GM13976 (cell line): ENCODE measurements around the gene BTG2.
"Not testable (repeated sequence)": the region's sequence is repeated elsewhere in the genome, so short reads cannot be mapped to it uniquely, and the experiment has no call there.

Experiments
- DNase-seq: peaks from one replicate; pipeline ENCODE4 v3.0.0; 2012; ENCODE audit warnings: low spot score
- in situ Hi-C: fragments of 300-500 bp; cut with MboI; formaldehyde crosslinking; loops from one replicate; pipeline ENCODE4 v1.12.0; 2022; ENCODE audit warnings: low sequenced_read_pairs, mixed read lengths, inconsistent platforms; ENCODE audit not compliant: unreplicated experiment
- TF ChIP-seq, protein P1 (sequence below): IDR thresholded peaks from 2 replicates; pipeline ENCODE4 v1.5.1; 2012; ENCODE audit warnings: borderline replicate concordance, mild to moderate bottlenecking; ENCODE audit not compliant: insufficient read depth; ENCODE audit errors: extremely low read depth, missing control alignments, control extremely low read depth

The BTG2 gene

GRCh38 chr1:203304919-203305808, at the start of gene BTG2:
Gene BTG2, plus strand, starts transcription at chr1:203305519. Its CDS starts 88 bp downstream, at chr1:203305607.
- peak; percentile 97 for DNase-seq
- TF ChIP-seq, protein P1, sequence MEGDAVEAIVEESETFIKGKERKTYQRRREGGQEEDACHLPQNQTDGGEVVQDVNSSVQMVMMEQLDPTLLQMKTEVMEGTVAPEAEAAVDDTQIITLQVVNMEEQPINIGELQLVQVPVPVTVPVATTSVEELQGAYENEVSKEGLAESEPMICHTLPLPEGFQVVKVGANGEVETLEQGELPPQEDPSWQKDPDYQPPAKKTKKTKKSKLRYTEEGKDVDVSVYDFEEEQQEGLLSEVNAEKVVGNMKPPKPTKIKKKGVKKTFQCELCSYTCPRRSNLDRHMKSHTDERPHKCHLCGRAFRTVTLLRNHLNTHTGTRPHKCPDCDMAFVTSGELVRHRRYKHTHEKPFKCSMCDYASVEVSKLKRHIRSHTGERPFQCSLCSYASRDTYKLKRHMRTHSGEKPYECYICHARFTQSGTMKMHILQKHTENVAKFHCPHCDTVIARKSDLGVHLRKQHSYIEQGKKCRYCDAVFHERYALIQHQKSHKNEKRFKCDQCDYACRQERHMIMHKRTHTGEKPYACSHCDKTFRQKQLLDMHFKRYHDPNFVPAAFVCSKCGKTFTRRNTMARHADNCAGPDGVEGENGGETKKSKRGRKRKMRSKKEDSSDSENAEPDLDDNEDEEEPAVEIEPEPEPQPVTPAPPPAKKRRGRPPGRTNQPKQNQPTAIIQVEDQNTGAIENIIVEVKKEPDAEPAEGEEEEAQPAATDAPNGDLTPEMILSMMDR, result no peak
- in situ Hi-C loops, result no loop called here

- in situ Hi-C loops, result not testable (repeated sequence)
These were observed 48.7 kb upstream of the BTG2 start for GRCh38 chr1:203256636-203257035.

GRCh38 chr1:203263496-203263895, 41.8 kb upstream of the BTG2 start:
- no peak for DNase-seq
- in situ Hi-C loops, result no loop called here
- TF ChIP-seq, protein P1, result no peak

More at GRCh38 chr1:203256636-203257035, 48.7 kb upstream of the BTG2 start:
- not testable (repeated sequence) for DNase-seq

DNA sequence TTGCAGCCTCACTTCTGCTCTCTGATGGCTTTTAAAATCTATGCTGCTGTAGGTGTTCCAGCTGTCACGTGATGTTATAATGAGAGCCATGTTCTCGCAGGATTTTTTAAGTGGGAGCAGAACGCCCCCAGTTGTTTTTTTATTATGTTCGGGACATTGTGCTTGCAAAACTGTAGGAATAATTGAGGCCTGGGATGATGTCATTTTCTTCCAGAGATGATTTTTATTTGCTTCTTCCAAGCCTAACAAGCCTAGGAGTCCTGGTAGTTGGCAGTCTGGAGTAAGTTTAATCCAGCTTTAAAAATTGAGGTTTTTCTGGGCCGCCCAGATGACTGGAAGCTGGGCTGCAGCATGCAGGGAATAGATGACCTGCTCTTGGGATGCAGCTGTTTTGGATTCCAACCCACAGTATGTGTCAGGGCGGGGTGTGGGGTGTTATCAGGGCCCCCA, 41.2 kb upstream of the BTG2 start:
- TF ChIP-seq, protein P1, result no peak
- in situ Hi-C loops, result no loop called here
- DNase-seq, result no peak

- in situ Hi-C loops, result no loop called here
- no peak for DNase-seq
- TF ChIP-seq, protein P1, result no peak
These were observed 39.8 kb upstream of the BTG2 start for GRCh38 chr1:203265541-203265940.

DNA sequence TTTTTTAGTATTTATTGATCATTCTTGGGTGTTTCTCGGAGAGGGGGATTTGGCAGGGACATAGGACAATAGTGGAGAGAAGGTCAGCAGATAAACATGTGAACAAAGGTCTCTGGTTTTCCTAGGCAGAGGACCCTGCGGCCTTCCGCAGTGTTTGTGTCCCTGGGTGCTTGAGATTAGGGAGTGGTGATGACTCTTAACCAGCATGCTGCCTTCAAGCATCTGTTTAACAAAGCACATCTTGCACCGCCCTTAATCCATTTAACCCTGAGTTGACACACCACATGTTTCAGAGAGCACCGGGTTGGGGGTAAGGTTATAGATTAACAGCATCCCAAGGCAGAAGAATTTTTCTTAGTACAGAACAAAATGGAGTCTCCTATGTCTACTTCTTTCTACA, 39.2 kb upstream of the BTG2 start:
- in situ Hi-C loops, DNase-seq: not testable (repeated sequence)

- TF ChIP-seq, protein P1, result peak; percentile 85
- in situ Hi-C loops, result no loop called here
- DNase-seq, result peak; percentile 82
These were observed 37.9 kb upstream of the BTG2 start for GRCh38 chr1:203267347-203267846.

GRCh38 chr1:203267912-203268311, 37.4 kb upstream of the BTG2 start:
- in situ Hi-C loops, result no loop called here
- TF ChIP-seq, protein P1, result no peak
- DNase-seq, result no peak
